Measurements from ENCODE around the gene NTN1. TPM values are rescaled to one million over a fixed set of nuclear protein-coding genes. Genes with fewer than 3 reads are reported as not detected.

The NTN1 gene
- total and polyA plus RNA-seq, 2 of the 13 experiments (the other 11 are each of a cell fraction or from before 2014, with no cell fraction given), result 0.04 to 0.05 TPM

GRCh38 chr17:9038380-9038779 is 17.1 kb downstream of the NTN1 start (continued):
- TF ChIP-seq, protein P1, sequence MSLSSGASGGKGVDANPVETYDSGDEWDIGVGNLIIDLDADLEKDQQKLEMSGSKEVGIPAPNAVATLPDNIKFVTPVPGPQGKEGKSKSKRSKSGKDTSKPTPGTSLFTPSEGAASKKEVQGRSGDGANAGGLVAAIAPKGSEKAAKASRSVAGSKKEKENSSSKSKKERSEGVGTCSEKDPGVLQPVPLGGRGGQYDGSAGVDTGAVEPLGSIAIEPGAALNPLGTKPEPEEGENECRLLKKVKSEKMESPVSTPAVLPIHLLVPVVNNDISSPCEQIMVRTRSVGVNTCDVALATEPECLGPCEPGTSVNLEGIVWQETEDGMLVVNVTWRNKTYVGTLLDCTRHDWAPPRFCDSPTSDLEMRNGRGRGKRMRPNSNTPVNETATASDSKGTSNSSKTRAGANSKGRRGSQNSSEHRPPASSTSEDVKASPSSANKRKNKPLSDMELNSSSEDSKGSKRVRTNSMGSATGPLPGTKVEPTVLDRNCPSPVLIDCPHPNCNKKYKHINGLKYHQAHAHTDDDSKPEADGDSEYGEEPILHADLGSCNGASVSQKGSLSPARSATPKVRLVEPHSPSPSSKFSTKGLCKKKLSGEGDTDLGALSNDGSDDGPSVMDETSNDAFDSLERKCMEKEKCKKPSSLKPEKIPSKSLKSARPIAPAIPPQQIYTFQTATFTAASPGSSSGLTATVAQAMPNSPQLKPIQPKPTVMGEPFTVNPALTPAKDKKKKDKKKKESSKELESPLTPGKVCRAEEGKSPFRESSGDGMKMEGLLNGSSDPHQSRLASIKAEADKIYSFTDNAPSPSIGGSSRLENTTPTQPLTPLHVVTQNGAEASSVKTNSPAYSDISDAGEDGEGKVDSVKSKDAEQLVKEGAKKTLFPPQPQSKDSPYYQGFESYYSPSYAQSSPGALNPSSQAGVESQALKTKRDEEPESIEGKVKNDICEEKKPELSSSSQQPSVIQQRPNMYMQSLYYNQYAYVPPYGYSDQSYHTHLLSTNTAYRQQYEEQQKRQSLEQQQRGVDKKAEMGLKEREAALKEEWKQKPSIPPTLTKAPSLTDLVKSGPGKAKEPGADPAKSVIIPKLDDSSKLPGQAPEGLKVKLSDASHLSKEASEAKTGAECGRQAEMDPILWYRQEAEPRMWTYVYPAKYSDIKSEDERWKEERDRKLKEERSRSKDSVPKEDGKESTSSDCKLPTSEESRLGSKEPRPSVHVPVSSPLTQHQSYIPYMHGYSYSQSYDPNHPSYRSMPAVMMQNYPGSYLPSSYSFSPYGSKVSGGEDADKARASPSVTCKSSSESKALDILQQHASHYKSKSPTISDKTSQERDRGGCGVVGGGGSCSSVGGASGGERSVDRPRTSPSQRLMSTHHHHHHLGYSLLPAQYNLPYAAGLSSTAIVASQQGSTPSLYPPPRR (CRISPR knock-in tag; IDR thresholded peaks at IDR 0.05; ENCODE audit: borderline replicate concordance), result no peak
- TF ChIP-seq CC2D1A (CRISPR knock-in tag; IDR thresholded peaks at IDR 0.05), result no peak

DNA sequence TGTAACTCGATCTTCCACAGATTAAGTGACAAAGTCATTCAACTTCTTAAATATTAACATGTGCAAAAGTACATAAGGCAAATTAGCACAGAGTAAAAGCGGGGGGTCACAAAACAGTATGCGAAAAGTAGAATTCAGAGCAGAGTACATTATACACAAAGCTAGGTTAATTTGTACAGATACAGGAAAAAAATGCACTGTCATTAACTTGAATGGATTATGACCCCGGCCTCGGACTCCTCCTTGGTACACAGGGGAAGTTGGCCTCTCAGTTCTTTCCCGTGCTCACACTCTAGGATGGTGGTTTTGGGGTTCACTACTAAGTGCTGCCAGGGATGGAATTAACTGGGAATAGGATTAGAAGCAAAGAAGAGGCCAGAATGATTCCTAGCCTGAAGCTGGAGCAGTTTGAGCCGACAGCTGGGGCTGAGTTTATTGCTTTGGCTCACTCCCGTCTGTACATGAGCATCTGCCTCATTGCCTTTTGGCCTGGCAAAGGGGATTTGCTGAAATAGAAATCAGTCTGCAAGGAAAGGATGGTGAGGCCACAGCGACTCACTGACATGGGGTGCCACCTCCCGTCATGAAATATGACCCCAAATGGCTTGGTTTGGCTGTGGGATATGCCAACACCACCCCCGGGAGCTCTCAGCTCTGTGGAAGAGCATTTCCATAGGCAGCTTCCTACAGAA is 23.6 kb downstream of the NTN1 start:
- ATAC-seq (no peak), DNase-seq (ENCODE audit: low spot score) (no peak), FAIRE-seq (no peak)
- no peaks in the 10 kb centered on the region for H3K36me3 ChIP-seq (replicated peaks in 1 of 2; ENCODE audit: control insufficient read depth in 1 of 2, insufficient read depth in 2 of 2, low read length in 2 of 2)
- H2AFZ ChIP-seq (ENCODE audit: low read length), result no peak overlapping the region
- in situ Hi-C loops (cut with HindIII; ENCODE audit: extremely low pct_ligation_motif_present, low pct_unique_long_range_greater_than_20kb), result no loop called here
- H3K27ac ChIP-seq (ENCODE audit: extremely low read length, insufficient read depth, low read length), result no peak overlapping the region
- no peaks in the 10 kb centered on the region for H4K20me1 ChIP-seq (ENCODE audit: insufficient read depth, low read length)
- TF ChIP-seq ZNF776 (CRISPR knock-in tag; IDR thresholded peaks at IDR 0.05) (no peak), KDM6A (CRISPR knock-in tag; IDR thresholded peaks at IDR 0.05; ENCODE audit: low read depth) (no peak), ZNF747 (CRISPR knock-in tag; IDR thresholded peaks at IDR 0.05; ENCODE audit: borderline replicate concordance) (no peak), HOXA7 (CRISPR knock-in tag; IDR thresholded peaks at IDR 0.05) (no peak), HHEX (CRISPR knock-in tag; IDR thresholded peaks at IDR 0.05) (no peak), TOPORS (CRISPR knock-in tag; IDR thresholded peaks at IDR 0.05) (no peak), PITX1 (CRISPR knock-in tag; IDR thresholded peaks at IDR 0.05) (no peak), ZNF274 (CRISPR knock-in tag; IDR thresholded peaks at IDR 0.05) (no peak), ZNF354B (CRISPR knock-in tag; IDR thresholded peaks at IDR 0.05) (no peak), HOXA3 (CRISPR knock-in tag; IDR thresholded peaks at IDR 0.05) (no peak)
- TF ChIP-seq, protein P2, sequence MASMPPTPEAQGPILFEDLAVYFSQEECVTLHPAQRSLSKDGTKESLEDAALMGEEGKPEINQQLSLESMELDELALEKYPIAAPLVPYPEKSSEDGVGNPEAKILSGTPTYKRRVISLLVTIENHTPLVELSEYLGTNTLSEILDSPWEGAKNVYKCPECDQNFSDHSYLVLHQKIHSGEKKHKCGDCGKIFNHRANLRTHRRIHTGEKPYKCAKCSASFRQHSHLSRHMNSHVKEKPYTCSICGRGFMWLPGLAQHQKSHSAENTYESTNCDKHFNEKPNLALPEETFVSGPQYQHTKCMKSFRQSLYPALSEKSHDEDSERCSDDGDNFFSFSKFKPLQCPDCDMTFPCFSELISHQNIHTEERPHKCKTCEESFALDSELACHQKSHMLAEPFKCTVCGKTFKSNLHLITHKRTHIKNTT (CRISPR knock-in tag; IDR thresholded peaks at IDR 0.05), result no peak
- TF ChIP-seq, protein P3, sequence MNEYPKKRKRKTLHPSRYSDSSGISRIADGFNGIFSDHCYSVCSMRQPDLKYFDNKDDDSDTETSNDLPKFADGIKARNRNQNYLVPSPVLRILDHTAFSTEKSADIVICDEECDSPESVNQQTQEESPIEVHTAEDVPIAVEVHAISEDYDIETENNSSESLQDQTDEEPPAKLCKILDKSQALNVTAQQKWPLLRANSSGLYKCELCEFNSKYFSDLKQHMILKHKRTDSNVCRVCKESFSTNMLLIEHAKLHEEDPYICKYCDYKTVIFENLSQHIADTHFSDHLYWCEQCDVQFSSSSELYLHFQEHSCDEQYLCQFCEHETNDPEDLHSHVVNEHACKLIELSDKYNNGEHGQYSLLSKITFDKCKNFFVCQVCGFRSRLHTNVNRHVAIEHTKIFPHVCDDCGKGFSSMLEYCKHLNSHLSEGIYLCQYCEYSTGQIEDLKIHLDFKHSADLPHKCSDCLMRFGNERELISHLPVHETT (CRISPR knock-in tag; conservative IDR thresholded peaks at IDR 0.05), result no peak
- TF ChIP-seq, protein P4, sequence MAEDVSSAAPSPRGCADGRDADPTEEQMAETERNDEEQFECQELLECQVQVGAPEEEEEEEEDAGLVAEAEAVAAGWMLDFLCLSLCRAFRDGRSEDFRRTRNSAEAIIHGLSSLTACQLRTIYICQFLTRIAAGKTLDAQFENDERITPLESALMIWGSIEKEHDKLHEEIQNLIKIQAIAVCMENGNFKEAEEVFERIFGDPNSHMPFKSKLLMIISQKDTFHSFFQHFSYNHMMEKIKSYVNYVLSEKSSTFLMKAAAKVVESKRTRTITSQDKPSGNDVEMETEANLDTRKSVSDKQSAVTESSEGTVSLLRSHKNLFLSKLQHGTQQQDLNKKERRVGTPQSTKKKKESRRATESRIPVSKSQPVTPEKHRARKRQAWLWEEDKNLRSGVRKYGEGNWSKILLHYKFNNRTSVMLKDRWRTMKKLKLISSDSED (CRISPR knock-in tag; IDR thresholded peaks at IDR 0.05), result no peak
- H3K4me2 ChIP-seq (ENCODE audit: low read depth, low read length), result no peak overlapping the region
- intact Hi-C loops (cut with micrococcal nuclease; ENCODE audit: unreplicated experiment), result no loop called here
- peaks cover 0 to 32% of the 10 kb centered on the region in 2 experiments; a peak in 3 of 5 replicates for H3K27me3 ChIP-seq (ENCODE audit: control insufficient read depth in 1 of 2, insufficient read depth in 2 of 2, low read length in 2 of 2)
- H3K79me2 ChIP-seq (ENCODE audit: insufficient read depth, low read length), result no peaks in the 10 kb centered on the region
- POLR2A ChIA-PET, result no interaction called here
- BruUV-seq (replicated peaks), result no TSS peak
- no peak overlapping the region for H3K9ac ChIP-seq (ENCODE audit: insufficient read depth, low read depth, low read length)
- WGBS (ENCODE audit: low lambda C conversion rate), result 21% methylated on average over 8 of the region's 11 CpGs
- no peaks in the 10 kb centered on the region for H3K4me1 ChIP-seq (ENCODE audit: insufficient read depth, low read length)
- H3K9me3 ChIP-seq (ENCODE audit: low read length), result 0 out of 2 replicates have a peak, but pooled peaks cover 9% of the 10 kb centered on the region
- H3K4me3 ChIP-seq (replicated peaks in 1 of 3; ENCODE audit: insufficient read depth in 1 of 3, low read depth in 2 of 3, low read length in 3 of 3), result no peak overlapping the region
- CTCF ChIA-PET (ENCODE audit: low intra/inter-chr PET ratio, low total read pairs), result no interaction called here

Data from HepG2 (cell line).